Activated CD4-positive, alpha-beta T cell treated with anti-CD3 and anti-CD28 coated beads, Interleukin-2, amount 50 U/mL, for 4 hours (primary cell): ENCODE data around the gene ABR.
A peak's percentile ranks its signal among the peaks of the same experiment; 100 is the strongest.

Experiments used
- DNase-seq, 2 experiments: peaks; one replicate each; pipeline ENCODE4 v3.0.0-alpha.2; 2020

ABR gene

GRCh38 chr17:1179818-1180742 is at the start of gene ABR:
Gene ABR, minus strand, starts transcription at chr17:1179981. Its CDS starts 254 bp downstream, at chr17:1179727.
- peak; percentile 45 to 56 for DNase-seq

- peak; percentile 24 to 30 for DNase-seq
Measured at GRCh38 chr17:1229349-1229899, 49.6 kb upstream of the ABR start.

GRCh38 chr17:1228781-1229348 is 49.1 kb upstream of the ABR start:
- no peak for DNase-seq

DNA sequence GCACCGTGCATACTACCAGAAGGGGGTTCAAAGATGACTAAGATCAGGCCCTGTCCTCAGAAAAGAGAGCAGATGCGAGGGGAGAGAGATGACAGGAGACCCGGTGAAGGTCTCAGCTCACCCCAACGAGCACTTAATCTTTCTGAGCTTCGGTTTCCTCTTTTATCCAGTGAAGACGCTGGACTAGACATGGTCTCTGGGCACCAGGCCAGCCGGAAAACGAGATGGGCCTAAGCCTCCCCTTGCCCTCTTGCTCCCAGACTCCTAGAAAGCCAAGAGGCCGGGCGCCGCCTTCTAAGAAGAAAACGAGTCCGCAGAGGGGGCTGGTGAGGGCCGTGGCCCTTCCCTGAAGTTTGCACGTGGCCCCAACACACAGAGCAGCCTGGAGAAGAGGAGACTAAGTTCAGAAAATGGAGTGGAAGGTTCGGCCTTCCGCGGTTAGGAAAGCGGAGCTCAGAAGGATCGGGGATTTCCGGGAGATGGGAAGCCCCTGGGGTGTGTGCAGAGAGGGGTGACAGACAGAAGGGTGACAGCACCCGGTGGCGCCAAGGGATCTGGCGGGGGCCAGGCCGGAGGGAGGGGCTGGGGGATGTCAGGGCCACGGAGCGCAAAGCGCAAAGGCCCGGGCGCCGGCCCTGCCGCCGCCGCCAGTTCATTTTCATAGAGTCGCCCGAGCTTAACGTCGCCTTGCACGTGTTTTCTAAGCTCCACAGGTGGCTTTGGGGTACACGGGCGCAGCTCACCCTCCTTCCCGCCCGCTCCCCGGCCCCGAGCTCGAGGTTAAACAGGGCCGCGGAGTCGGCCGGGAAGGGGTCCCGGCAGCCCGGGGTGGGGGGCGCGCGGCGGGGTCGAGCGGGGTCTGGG is 48.4 kb upstream of the ABR start:
- DNase-seq: peak in 1 of 2 experiments; percentile 6

DNA sequence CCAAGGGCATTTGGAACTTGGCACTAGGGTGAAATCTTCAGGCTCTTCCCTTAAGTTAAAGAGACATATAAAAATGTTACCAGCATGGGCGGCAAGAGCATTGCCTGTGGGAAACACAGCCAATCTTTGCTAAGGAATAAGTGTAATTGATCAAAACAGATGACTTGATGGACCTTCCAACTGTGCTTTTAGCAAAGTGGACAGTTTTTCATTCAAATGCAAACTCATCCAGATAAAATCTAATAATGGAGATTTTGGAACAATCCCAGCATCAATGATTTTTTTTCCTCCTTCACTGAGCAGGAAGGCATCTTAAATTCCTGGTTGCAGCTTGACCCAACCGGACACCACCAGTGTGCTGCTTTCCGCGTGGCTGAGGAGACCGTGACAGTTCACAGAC is 47.6 kb upstream of the ABR start:
- no peak for DNase-seq

DNA sequence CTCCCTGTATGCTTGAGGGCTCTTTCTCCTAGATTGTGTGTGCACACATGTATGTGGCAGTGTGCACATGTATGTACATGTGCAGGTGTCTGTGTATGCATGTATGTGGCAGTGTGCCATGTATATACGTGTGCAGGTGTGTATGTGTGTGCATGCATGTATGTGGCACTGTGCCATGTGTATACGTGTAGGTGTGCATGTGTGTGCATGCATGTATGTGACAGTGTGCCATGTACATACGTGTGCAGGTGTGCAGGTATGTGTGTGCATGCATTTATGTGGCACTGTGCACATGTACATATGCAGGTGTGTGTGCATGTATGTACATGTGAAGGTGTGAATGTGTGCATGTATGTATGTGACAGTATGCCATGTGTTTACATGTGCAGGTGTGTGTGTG is 46.5 kb upstream of the ABR start:
- no peak for DNase-seq

DNA sequence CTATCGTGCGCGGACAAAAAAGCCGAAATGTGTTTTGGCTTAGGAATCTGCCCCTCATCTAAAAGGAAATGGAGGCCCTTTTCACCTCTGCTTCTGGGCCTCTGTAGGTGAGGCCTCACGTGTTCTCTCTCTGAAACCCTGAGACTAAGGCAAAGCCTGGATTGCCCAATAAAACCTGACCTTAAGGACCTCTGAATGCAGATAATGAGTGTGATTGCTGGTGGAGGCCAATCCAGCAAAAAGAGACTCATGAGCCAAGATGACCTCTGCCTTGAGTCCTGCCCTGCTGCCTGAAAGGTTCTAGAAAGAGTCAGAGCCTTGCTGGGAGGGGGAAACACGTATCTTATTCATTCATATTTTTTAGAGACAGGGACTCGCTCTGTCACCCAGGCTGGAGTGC is 44.5 kb upstream of the ABR start:
- no peak for DNase-seq

DNA sequence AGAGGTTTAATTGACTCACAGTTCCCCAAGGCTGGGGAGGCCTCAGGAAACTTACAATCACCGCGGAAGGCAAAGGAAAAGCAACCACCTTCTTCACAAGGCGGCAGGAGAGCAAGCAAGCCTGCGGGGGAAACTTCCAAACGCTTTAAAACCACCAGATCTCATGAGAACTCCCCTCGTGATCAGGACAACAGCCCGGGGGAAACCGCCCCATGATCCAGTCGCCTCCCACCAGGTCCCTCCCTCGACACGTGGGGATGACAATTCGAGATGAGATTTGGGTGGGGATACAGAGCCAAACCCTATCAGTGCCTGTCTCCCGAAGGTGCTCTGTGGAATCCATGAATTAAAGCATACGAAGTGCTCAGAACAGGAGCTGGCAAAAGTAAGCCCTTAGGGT is 43.9 kb upstream of the ABR start:
- DNase-seq: no peak

DNA sequence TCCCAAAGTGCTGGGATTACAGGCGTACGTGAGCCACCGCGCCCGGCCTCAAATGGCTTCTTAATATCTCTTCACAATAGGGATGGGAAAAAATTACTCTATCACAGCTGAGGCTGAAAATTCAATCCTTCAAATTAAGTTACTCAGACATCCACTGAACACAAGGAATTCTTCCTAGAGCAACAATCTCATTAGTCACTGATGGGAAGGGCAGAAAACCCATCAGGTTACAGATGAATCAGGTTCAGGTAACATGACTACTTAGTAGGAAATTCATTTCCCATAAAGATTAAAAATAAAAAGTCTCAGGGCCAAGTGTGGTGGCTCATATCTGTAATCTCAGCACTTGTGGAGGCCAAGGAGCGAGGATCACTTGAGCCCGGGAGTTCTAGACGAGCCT is 42.5 kb upstream of the ABR start:
- DNase-seq: no peak

GRCh38 chr17:1221209-1221608 is 41.4 kb upstream of the ABR start:
- DNase-seq: no peak

DNA sequence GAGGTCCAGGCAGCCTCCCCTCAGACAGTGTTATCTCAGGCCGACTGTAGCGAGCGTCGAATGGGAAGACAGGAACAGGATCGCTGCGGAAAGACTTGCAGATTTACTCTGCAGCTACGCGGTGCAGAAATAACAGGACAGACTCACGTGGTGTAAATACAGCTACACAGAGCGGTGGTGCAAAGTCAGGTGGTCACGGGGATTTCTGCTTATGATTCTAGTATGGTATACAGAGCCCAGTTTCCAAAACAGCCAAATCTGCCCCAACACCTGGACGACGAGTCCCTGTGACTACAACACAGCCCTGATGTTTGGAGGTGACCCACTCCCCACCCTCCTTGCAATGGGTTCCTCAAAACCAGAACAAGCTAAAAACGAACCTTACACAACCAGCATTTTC is 40.6 kb upstream of the ABR start:
- DNase-seq: no peak

- DNase-seq: no peak
Measured at GRCh38 chr17:1217089-1217385, 37.3 kb upstream of the ABR start.

GRCh38 chr17:1216217-1217088 is 36.7 kb upstream of the ABR start:
- DNase-seq: no peak

DNA sequence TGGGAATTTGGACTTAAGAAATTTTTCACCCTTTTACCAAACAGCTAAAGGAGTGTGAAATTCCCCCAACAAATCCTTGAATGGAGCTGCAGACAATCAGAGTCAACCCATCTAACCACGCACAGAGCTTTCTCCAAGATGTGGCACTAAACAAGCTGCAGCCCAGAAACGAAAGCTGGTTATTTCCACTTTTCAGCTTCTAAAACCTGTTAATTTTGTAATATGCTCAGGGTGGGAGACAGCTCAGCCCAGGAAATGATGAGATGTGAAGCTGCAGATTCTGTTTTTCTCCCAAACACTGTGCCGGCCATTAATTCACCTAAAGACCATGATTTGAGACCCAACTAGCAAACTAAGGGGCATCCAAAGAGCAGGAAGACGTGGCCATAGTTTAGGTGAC is 33.2 kb upstream of the ABR start:
- no peak for DNase-seq

DNA sequence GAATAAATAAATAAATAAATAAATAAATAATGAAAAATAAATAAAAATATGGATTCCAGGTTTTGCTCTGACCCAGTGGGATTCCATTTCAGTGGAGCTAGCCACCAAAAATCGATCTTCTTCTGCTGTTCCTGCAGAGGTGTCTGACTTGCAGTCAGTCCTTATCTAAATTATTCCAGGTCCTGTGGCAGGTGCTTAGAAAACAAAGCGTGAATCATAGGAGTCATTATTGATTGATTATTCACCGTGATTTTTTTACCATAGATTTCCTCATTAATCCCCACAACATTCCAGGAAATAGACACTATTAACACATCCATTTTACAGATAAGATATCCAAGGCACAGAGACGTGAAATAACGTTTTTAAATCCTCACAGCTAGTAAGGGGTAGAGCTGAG is 31.5 kb upstream of the ABR start:
- no peak for DNase-seq

DNA sequence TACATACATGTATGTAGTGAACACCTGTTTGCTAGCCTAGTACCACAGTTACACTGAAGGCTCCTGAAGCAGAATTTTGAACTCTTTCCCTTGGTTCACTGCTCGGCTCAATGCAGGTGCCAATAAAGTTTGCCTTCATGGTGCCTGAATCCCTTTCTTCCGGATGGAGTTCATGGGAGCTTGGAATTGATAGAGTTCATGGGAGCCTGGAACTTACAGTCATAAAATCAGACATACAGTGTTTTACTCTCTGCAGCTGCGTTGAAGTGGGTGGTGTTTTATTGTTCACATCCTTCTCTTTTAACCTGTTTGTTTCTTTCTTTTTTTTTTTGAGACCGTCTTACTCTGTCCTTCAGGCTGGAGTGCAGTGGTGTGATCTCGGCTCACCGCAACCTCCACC is 29.2 kb upstream of the ABR start:
- no peak for DNase-seq

DNA sequence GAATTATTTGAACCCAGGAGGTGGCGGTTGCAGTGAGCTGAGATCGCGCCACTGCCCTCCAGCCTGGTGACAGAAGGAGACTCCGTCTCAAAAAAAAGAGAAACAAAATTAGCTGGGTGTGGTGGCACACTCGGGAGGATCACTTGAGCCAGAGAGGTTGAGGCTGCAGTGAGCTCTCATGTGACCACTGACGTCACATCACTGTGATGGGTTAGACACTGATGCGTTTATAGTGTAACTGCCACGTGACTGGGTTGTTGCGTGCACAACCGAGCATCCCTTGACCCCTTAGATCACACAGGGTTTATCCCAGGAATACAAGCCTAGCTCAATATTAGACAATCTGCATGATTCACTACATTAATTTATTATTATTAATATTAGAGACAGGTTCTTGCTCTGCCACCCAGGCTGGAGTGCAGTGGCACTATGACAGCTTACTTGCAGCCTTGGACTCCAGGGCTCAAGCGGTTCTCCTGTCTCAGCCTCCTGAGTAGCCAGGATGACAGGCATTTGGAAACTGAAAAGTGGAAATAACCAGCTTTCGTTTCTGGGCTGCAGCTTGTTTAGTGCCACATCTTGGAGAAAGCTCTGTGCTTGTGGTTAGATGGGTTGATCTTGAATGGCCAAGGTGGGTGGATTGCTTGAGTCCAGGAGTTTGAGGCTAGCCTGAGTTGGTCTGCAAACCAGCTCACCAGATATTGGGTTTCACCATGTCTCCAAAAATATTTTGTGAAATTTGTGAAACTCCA is 26.4 kb upstream of the ABR start:
- DNase-seq: no peak

- no peak for DNase-seq
Measured at GRCh38 chr17:1203967-1204291, 24.1 kb upstream of the ABR start.

DNA sequence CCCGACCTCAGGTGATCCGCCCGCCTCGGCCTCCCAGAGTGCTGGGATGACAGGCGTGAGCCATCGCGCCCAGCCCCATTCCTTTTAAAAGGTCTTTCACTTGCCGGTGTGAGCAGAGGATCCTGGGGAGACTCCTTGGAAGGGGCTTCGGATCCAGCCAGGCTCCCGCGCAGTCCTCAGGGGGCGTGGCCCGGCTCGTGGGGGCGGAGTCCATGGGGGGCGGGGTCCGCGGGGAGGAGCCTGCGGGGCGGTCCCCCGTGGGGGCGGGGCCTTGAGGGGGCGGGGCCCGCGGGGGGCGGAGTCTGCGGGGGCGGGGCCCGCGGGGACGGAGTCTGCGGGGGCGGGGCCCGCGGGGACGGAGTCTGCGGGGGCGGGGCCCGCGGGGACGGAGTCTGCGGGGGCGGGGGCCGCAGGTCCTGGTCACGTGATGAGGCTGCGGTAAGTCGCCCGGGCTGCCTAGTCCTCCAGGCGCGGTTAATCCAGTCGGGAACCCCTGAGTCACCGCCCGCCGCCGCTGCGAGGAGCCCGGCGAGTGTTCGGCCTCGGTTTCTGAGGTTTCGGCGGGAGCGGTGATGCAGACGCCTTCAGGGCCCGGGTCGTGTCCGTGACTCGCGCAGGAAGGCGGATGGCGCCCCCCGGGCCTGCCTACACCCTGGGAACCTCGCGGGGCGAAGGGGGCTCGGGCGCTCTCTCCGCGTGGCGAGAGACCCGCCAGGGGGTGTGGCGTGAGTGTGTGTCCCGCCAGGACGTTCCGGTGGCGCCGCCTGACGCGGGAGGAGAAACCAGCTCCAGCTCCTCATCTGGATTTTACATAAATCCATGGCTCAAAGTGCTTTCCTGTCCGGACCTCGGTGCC is 23.6 kb upstream of the ABR start:
- DNase-seq: peak; percentile 35 to 45

- no peak for DNase-seq
Measured at GRCh38 chr17:1202291-1202690, 22.5 kb upstream of the ABR start.
